SK-N-SH (cell line): Measurements from ENCODE around the gene RDH14. TPM values are rescaled to one million over a fixed set of nuclear protein-coding genes. Genes with fewer than 3 reads are reported as not detected.
A peak's percentile ranks its signal among the peaks of the same experiment; 100 is the strongest.

ENCODE experiments used
- CTCF ChIA-PET: fragments of 300-600, 350-600 bp; formaldehyde crosslinking; extraction: SDS; loops from one replicate; lab custom pipeline; 2021; lab: Yijun Ruan, JAX
- POLR2A ChIA-PET: fragments of 350-600 bp; sonication (Branson Sonifier 250); formaldehyde crosslinking; extraction: SDS; loops from one replicate; lab custom pipeline; 2020; ENCODE audit warnings: antibody characterized with exemption, inconsistent platforms; lab: Yijun Ruan, JAX
- DNase-seq: peaks from one replicate; pipeline ENCODE4 v3.0.0; 2012
- H2AFZ ChIP-seq: fragments of 200-600 bp; sonication (generic); 2 replicates; pipeline ENCODE4 v1.8.1; 2016; ENCODE audit warnings: antibody characterized with exemption, mild to moderate bottlenecking, low read depth
- H3F3A ChIP-seq: fragments of 200-600 bp; sonication (generic); replicated peaks from 2 replicates; pipeline ENCODE3; 2016; ENCODE audit warnings: antibody characterized with exemption, mild to moderate bottlenecking; ENCODE audit not compliant: insufficient read depth
- H3K27ac ChIP-seq, 2 experiments: fragments of 200-500 bp in 1 of 2; fragments of 200-600 bp in 1 of 2; sonication (Bioruptor generic) in 1 of 2; sonication (generic), shearing (Covaris generic) in 1 of 2; 2 replicates each; pipeline versions ENCODE4 v1.5.1 to v1.6.1; 2014 to 2016; ENCODE audit warnings: low read depth in 2 of 2, inconsistent platforms in 1 of 2, low read length in 1 of 2, mild to moderate bottlenecking in 1 of 2, mixed read lengths in 1 of 2
- H3K27me3 ChIP-seq: fragments of 200-600 bp; sonication (generic), shearing (Covaris generic); 2 replicates; pipeline ENCODE4 v1.6.1; 2016; ENCODE audit warnings: mixed run types; ENCODE audit not compliant: insufficient read depth
- H3K36me3 ChIP-seq, 2 experiments: fragments of 200-500 bp in 1 of 2; fragments of 200-600 bp in 1 of 2; sonication (Bioruptor generic) in 1 of 2; sonication (generic) in 1 of 2; replicated peaks in 1 of 2; 2 replicates each; pipeline versions ENCODE3 to v1.5.1; 2014 to 2016; ENCODE audit warnings: low read length in 1 of 2, mild to moderate bottlenecking in 1 of 2; ENCODE audit not compliant: insufficient read depth in 2 of 2, control insufficient read depth in 1 of 2
- H3K4me1 ChIP-seq, 2 experiments: fragments of 200-500 bp in 1 of 2; fragments of 200-600 bp in 1 of 2; sonication (Bioruptor generic) in 1 of 2; sonication (generic), shearing (Covaris generic) in 1 of 2; 2 replicates each; pipeline versions ENCODE4 v1.5.1 to v1.6.1; 2014 to 2016; ENCODE audit warnings: low read depth in 1 of 2, low read length in 1 of 2, mixed run types in 1 of 2; ENCODE audit not compliant: insufficient read depth in 2 of 2, control insufficient read depth in 1 of 2
- H3K4me2 ChIP-seq: fragments of 200-600 bp; sonication (generic), shearing (Covaris generic); 2 replicates; pipeline ENCODE4 v1.6.1; 2017; ENCODE audit warnings: mixed run types
- H3K4me3 ChIP-seq, 2 experiments: fragments of 200-500 bp in 1 of 2; fragments of 200-600 bp in 1 of 2; sonication (Bioruptor generic) in 1 of 2; sonication (generic), shearing (Covaris generic) in 1 of 2; 2 replicates each; pipeline versions ENCODE4 v1.5.1 to v1.8.1; 2014 to 2016; ENCODE audit warnings: low read depth in 2 of 2, inconsistent platforms in 1 of 2, low read length in 1 of 2, mild to moderate bottlenecking in 1 of 2, mixed read lengths in 1 of 2, moderate library complexity in 1 of 2
- H3K79me2 ChIP-seq: fragments of 200-600 bp; sonication (generic); 2 replicates; pipeline ENCODE4 v1.8.1; 2017; ENCODE audit warnings: mild to moderate bottlenecking; ENCODE audit not compliant: insufficient read depth
- H3K9ac ChIP-seq: fragments of 200-600 bp; sonication (generic); 2 replicates; pipeline ENCODE4 v1.6.1; 2017; ENCODE audit warnings: mixed run types
- H3K9me2 ChIP-seq: fragments of 200-600 bp; sonication (generic); 2 replicates; pipeline ENCODE4 v1.6.1; 2017; ENCODE audit warnings: mixed run types
- H3K9me3 ChIP-seq: fragments of 200-600 bp; sonication (generic); 2 replicates; pipeline ENCODE4 v1.6.1; 2017; ENCODE audit warnings: mixed run types, mild to moderate bottlenecking, moderate library complexity
- H4K20me1 ChIP-seq: fragments of 200-600 bp; sonication (generic); 2 replicates; pipeline ENCODE4 v1.6.1; 2017; ENCODE audit warnings: mild to moderate bottlenecking, mixed run types; ENCODE audit not compliant: insufficient read depth
- EP300 ChIP-seq, 2 experiments: IDR thresholded peaks; 2 replicates each; pipeline versions ENCODE4 v1.4.0 to v1.6.1; 2012; ENCODE audit warnings: borderline replicate concordance in 1 of 2, low read depth in 1 of 2, low read length in 1 of 2
- GATA2 ChIP-seq: sonication (generic); formaldehyde crosslinking; IDR thresholded peaks from 2 replicates; pipeline ENCODE4 v1.5.0; 2020; ENCODE audit warnings: mild to moderate bottlenecking, missing genetic modification reagents
- JUND ChIP-seq: IDR thresholded peaks from 2 replicates; pipeline ENCODE4 v1.4.0; 2012
- NFIC ChIP-seq: IDR thresholded peaks from 2 replicates; pipeline ENCODE4 v1.4.0; 2012; ENCODE audit warnings: borderline replicate concordance
- RAD21 ChIP-seq: IDR thresholded peaks from 2 replicates; pipeline ENCODE4 v1.6.1; 2012; ENCODE audit warnings: mild to moderate bottlenecking, low read length
- RFX5 ChIP-seq: IDR thresholded peaks from 2 replicates; pipeline ENCODE4 v1.6.1; 2012; ENCODE audit warnings: mild to moderate bottlenecking, improper control_type of control experiment, low read length
- TCF12 ChIP-seq: IDR thresholded peaks from 2 replicates; pipeline ENCODE4 v1.4.0; 2012
- YY1 ChIP-seq: IDR thresholded peaks from 2 replicates; pipeline ENCODE4 v1.4.0; 2012; ENCODE audit warnings: low read depth, mild to moderate bottlenecking
- WGBS: methylation state at CpG from one replicate; pipeline ENCODE4 v1.1.6; 2017; ENCODE audit warnings: low lambda C conversion rate; 5-methylcytosine and 5-hydroxymethylcytosine counted together
- polyA plus RNA-seq, 3 experiments: library from polyadenylated mRNA; depleted of rRNA; stranded (reverse); fragments of >200 nt; gene quantifications; 2 replicates each; pipeline ENCODE4 v1.2.3, GENCODE V29; 2012
- TF ChIP-seq, protein P1 (sequence below): fragments of 200-600 bp; sonication (generic); IDR thresholded peaks from 2 replicates; pipeline ENCODE4 v1.6.1; 2017; ENCODE audit warnings: antibody characterized with exemption, mild to moderate bottlenecking, moderate library complexity
- TF ChIP-seq, protein P2 (sequence below): fragments of 150-350 bp; IDR thresholded peaks from 2 replicates; pipeline ENCODE4 v1.6.1; 2017; ENCODE audit warnings: antibody characterized with exemption, low read length, low read depth, borderline replicate concordance

The RDH14 gene
- polyA plus RNA-seq, 1 of the 3 experiments (the other 2 are of a cell fraction) = 20.2 TPM

- POLR2A ChIA-PET = no interaction called here
- no peak overlapping the region for H3K27ac ChIP-seq
These were observed 37.2 kb upstream of the RDH14 start for GRCh38 chr2:18597618-18598017.

DNA sequence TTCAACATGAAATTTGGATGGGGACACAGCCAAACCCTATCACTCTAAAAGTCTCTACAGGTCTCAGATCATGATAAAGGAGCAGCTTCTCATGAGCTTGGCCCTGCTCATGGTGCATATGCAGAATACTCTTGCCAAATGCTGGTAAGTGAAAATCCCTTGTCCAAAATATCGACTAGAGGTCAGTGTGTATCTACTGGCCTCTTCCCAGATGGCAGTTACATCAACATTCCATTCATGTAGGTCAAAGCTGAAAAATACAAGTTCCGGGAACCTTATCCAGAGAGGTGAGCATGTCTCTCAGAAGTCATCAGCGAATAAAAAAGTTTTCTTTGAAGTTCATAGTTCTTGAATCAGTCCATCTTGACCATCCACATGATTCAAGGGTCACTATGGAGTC, 36.5 kb upstream of the RDH14 start:
- no peak overlapping the region for H3K9ac ChIP-seq

More at GRCh38 chr2:18597618-18598017, 37.2 kb upstream of the RDH14 start:
- Histone ChIP-seq H3K4me1 (peaks cover 16 to 22% of the 10 kb centered on the region in 2 experiments), H3K36me3 (peaks cover 0 to 3% of the 10 kb centered on the region in 2 experiments), H3K27me3 (no peaks in the 10 kb centered on the region), H3K9me3 (no peaks in the 10 kb centered on the region), H3F3A (peaks cover 25% of the 10 kb centered on the region), H3K9ac (no peak overlapping the region), H3K9me2 (no peaks in the 10 kb centered on the region), H3K4me2 (no peak overlapping the region), H2AFZ (no peak overlapping the region), H3K79me2 (no peaks in the 10 kb centered on the region), H4K20me1 (no peaks in the 10 kb centered on the region), H3K4me3 (no peak overlapping the region)
- no peak for DNase-seq
- TF ChIP-seq NFIC = peak; percentile 17
- no peak for TF ChIP-seq RAD21
- CTCF ChIA-PET = no interaction called here
- 86% methylated on average over 5 of the region's 5 CpGs for WGBS

More for the DNA sequence above, 36.5 kb upstream of the RDH14 start:
- no peaks in the 10 kb centered on the region for H3K9me2 ChIP-seq
- no peaks in the 10 kb centered on the region for H4K20me1 ChIP-seq
- POLR2A ChIA-PET = no interaction called here
- H3K27ac ChIP-seq = no peak overlapping the region
- peaks cover 16 to 22% of the 10 kb centered on the region in 2 experiments for H3K4me1 ChIP-seq
- H3K27me3 ChIP-seq = no peaks in the 10 kb centered on the region
- TF ChIP-seq YY1 (no peak), TCF12 (no peak), RFX5 (no peak), GATA2 (no peak), JUND (no peak), EP300 (IDR thresholded peaks at IDR 0.05; ENCODE audit: borderline replicate concordance in 1 of 2, low read depth in 1 of 2, low read length in 1 of 2) (no peak)
- TF ChIP-seq, protein P1, sequence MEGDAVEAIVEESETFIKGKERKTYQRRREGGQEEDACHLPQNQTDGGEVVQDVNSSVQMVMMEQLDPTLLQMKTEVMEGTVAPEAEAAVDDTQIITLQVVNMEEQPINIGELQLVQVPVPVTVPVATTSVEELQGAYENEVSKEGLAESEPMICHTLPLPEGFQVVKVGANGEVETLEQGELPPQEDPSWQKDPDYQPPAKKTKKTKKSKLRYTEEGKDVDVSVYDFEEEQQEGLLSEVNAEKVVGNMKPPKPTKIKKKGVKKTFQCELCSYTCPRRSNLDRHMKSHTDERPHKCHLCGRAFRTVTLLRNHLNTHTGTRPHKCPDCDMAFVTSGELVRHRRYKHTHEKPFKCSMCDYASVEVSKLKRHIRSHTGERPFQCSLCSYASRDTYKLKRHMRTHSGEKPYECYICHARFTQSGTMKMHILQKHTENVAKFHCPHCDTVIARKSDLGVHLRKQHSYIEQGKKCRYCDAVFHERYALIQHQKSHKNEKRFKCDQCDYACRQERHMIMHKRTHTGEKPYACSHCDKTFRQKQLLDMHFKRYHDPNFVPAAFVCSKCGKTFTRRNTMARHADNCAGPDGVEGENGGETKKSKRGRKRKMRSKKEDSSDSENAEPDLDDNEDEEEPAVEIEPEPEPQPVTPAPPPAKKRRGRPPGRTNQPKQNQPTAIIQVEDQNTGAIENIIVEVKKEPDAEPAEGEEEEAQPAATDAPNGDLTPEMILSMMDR = no peak
- TF ChIP-seq, protein P2, sequence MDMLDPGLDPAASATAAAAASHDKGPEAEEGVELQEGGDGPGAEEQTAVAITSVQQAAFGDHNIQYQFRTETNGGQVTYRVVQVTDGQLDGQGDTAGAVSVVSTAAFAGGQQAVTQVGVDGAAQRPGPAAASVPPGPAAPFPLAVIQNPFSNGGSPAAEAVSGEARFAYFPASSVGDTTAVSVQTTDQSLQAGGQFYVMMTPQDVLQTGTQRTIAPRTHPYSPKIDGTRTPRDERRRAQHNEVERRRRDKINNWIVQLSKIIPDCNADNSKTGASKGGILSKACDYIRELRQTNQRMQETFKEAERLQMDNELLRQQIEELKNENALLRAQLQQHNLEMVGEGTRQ = no peak
- H3K9me3 ChIP-seq = no peaks in the 10 kb centered on the region
- no peak for DNase-seq
- H3F3A ChIP-seq = peaks cover 25% of the 10 kb centered on the region
- no peak overlapping the region for H2AFZ ChIP-seq
- H3K36me3 ChIP-seq = peaks cover 0 to 3% of the 10 kb centered on the region in 2 experiments
- H3K79me2 ChIP-seq = no peaks in the 10 kb centered on the region
- no peak overlapping the region for H3K4me3 ChIP-seq
- WGBS = 71% methylated on average over 3 of the region's 3 CpGs
- CTCF ChIA-PET = no interaction called here
- no peak overlapping the region for H3K4me2 ChIP-seq
